GM12874 (cell line): ENCODE data around the gene NDUFAF8.

Experiments used
- TF ChIP-seq, protein P1 (sequence below): IDR thresholded peaks from 2 replicates; pipeline ENCODE4 v1.5.1; 2011; ENCODE audit warnings: low read depth, mild to moderate bottlenecking, control low read depth, low read length, moderate library complexity; ENCODE audit not compliant: insufficient read depth

The NDUFAF8 gene

DNA sequence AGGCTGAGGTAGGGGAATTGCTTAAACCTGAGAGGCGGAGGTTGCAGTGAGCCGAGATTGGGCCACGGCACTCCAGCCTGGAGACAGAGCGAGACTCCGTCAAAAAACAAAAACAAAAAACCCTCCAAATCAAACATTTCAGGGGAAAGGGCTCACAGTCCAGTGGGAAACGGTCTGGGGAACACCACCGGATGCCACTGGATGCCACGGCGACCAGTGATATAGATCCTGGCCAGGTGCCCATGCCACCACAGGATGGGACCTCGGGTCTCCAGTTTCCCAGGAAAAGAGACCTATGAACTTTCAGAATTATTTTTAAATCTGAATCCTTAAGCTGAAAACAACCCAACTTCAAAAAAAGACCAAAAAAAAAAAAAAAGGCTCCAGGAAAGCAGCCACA is 28.7 kb upstream of the NDUFAF8 start:
- TF ChIP-seq, protein P1, sequence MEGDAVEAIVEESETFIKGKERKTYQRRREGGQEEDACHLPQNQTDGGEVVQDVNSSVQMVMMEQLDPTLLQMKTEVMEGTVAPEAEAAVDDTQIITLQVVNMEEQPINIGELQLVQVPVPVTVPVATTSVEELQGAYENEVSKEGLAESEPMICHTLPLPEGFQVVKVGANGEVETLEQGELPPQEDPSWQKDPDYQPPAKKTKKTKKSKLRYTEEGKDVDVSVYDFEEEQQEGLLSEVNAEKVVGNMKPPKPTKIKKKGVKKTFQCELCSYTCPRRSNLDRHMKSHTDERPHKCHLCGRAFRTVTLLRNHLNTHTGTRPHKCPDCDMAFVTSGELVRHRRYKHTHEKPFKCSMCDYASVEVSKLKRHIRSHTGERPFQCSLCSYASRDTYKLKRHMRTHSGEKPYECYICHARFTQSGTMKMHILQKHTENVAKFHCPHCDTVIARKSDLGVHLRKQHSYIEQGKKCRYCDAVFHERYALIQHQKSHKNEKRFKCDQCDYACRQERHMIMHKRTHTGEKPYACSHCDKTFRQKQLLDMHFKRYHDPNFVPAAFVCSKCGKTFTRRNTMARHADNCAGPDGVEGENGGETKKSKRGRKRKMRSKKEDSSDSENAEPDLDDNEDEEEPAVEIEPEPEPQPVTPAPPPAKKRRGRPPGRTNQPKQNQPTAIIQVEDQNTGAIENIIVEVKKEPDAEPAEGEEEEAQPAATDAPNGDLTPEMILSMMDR: no peak

DNA sequence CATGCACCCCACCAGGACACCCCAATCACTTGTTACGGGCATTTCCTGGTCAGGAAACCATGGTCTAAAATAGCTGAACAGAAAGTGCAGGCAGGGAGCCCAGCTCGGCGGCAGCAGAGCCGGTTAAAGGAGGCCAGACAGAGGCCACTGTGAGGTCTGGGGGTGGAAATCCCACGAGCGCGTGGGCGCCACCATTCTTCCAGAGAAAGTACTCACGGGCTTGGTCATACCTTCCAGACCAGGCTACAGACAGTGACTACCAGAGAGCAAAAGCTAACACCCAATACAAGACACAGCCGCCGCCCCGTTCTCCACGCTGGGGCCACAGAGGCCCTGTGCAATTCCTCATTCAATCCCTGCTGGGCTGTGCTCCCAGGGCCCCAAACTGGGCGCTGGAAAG is 28.2 kb upstream of the NDUFAF8 start:
- TF ChIP-seq, protein P1: no peak

DNA sequence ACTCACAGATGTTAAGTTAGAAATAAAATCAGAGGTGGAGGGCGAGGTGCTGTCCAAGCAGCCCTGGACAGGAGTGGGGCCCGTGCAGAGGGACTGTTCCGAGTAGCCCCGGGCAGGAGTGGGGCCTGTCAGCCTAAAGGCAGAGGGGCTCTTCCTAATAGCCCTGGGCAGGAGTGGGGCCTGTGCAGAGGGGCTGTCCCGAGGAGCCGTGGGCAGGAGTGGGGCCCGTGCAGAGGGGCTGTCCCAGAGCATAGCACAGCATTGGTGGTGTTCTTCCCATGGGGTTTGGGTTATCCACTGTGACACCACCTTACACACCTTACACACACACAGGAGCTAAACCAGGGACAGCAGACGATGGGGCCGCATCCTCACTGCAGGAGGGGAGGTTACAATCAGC is 26.8 kb upstream of the NDUFAF8 start:
- TF ChIP-seq, protein P1: no peak

DNA sequence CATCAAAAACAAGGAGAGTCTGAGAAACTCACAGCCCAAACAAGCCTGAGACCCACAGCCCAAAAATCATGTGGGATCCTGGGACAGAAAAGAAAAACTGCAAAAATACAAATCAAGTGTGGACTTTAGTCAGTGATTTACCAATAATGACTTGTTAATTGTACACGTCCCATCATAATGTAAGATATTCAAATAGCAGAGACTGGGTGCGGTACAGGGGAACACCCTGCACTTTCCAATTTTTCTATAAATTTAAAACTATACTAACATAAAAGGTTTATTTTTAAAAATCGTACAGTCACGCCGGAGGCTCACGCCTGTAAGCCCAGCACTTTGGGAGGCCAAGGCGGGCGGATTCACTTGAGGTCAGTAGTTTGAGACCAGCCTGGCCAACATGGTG is 25.1 kb upstream of the NDUFAF8 start:
- TF ChIP-seq, protein P1: no peak

DNA sequence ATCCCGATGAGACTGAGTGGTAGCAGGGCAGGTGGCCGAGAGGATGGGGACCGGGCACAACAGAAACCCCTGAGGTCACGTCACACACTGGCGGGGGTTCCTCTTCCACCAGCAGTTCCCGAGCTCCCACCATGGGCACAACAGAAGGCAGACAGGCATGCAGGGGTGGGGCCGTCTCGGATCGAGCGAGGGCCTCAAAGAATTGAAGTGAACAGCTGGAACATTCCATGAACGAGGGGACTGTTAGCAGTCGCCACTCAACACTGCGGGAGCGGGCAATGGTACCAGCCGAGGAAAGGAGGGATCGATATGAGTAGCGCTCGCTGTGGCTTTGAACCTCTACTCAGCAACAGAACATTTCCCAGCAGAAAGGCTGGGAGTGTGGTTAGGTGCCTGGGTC is 21.6 kb upstream of the NDUFAF8 start:
- TF ChIP-seq, protein P1: no peak

DNA sequence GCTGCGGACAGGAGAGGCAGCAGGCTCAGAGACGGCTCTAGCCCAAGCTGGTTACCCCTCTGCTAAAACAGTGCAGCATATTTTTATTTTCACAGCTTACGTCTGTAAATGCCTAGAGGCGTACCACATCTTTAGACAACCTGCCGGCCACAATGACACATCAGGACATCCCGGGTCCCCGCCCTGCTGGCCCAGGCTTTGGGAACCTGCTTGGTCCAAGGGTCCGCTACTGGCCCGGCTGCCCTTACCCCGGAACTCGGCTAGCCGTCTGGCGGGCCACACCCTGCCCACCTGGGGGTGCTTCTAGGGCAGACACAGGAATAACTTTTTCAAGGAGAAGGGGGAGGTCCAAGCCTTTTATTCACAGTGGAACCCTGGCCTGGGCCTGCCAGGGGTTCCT is 20.7 kb upstream of the NDUFAF8 start:
- TF ChIP-seq, protein P1: no peak

DNA sequence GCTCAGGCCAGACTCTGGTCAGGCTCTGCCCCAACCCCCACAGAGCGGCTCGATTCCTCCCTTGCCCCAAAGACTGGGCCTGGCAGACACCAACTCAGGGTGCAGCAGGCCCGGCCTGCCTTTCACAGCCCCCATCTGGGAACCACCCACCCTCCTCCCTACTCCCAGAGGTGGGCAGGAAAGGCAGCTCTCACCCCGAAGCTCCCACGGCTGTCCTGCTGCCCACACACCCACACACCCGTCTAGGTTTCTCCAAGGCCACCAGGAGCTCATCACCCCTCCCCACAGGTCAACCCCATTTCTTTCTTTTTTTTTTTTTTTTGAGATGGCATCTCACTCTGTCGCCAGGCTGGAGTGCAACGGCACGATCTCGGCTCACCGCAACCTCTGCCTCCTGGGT is 20.1 kb upstream of the NDUFAF8 start:
- TF ChIP-seq, protein P1: no peak
